IPS-18a (cell line): ENCODE measurements around the gene LDAH.

ENCODE experiments used
- H3K27ac ChIP-seq: one replicate; pipeline ENCODE4 v1.5.1; 2013; ENCODE audit warnings: low read length
- H3K27me3 ChIP-seq: one replicate; pipeline ENCODE4 v1.6.1; 2013; ENCODE audit warnings: mild to moderate bottlenecking, low read length; ENCODE audit not compliant: control insufficient read depth, insufficient read depth
- H3K36me3 ChIP-seq: one replicate; pipeline ENCODE4 v1.6.1; 2013; ENCODE audit warnings: low read depth, low read length; ENCODE audit not compliant: control insufficient read depth
- H3K4me1 ChIP-seq: one replicate; pipeline ENCODE4 v1.6.1; 2013; ENCODE audit warnings: low read depth, low read length; ENCODE audit not compliant: control insufficient read depth
- H3K4me3 ChIP-seq: one replicate; pipeline ENCODE4 v1.5.1; 2013; ENCODE audit warnings: low read length
- H3K9ac ChIP-seq: one replicate; pipeline ENCODE4 v1.6.1; 2013; ENCODE audit warnings: mild to moderate bottlenecking, low read length, moderate library complexity
- H3K9me3 ChIP-seq: one replicate; pipeline ENCODE4 v1.6.1; 2013; ENCODE audit warnings: low read depth, low read length; ENCODE audit not compliant: control insufficient read depth

Gene LDAH

GRCh38 chr2:20676353-20677215 lies 146.3 kb downstream of the LDAH start:
- Histone ChIP-seq H3K36me3 (no peaks in the 10 kb centered on the region), H3K27me3 (peaks cover 41% of the 10 kb centered on the region), H3K27ac (no peak overlapping the region), H3K9ac (no peak overlapping the region), H3K9me3 (no peaks in the 10 kb centered on the region), H3K4me1 (peaks cover 24% of the 10 kb centered on the region), H3K4me3 (no peak overlapping the region)

- Histone ChIP-seq H3K4me1 (peaks cover 28% of the 10 kb centered on the region), H3K9ac (no peak overlapping the region), H3K4me3 (no peak overlapping the region), H3K36me3 (no peaks in the 10 kb centered on the region), H3K9me3 (no peaks in the 10 kb centered on the region), H3K27me3 (peaks cover 49% of the 10 kb centered on the region), H3K27ac (no peak overlapping the region)
Observed at GRCh38 chr2:20675701-20676352, 147.1 kb downstream of the LDAH start.

GRCh38 chr2:20674974-20675679 lies 147.8 kb downstream of the LDAH start:
- H3K27me3 ChIP-seq, result peaks cover 56% of the 10 kb centered on the region
- H3K9ac ChIP-seq, result no peak overlapping the region
- H3K4me1 ChIP-seq, result peaks cover 28% of the 10 kb centered on the region
- no peak overlapping the region for H3K27ac ChIP-seq
- H3K9me3 ChIP-seq, result no peaks in the 10 kb centered on the region
- H3K36me3 ChIP-seq, result no peaks in the 10 kb centered on the region
- H3K4me3 ChIP-seq, result no peak overlapping the region

- H3K36me3 ChIP-seq, result no peaks in the 10 kb centered on the region
- peaks cover 63% of the 10 kb centered on the region for H3K27me3 ChIP-seq
- H3K27ac ChIP-seq, result no peak overlapping the region
- H3K4me3 ChIP-seq, result no peak overlapping the region
- no peak overlapping the region for H3K9ac ChIP-seq
- H3K9me3 ChIP-seq, result no peaks in the 10 kb centered on the region
- H3K4me1 ChIP-seq, result peaks cover 28% of the 10 kb centered on the region
Observed at GRCh38 chr2:20674309-20674965, 148.5 kb downstream of the LDAH start.

GRCh38 chr2:20673686-20674308 lies 149.1 kb downstream of the LDAH start:
- Histone ChIP-seq H3K4me1 (peaks cover 28% of the 10 kb centered on the region), H3K27ac (no peak overlapping the region), H3K27me3 (peaks cover 69% of the 10 kb centered on the region), H3K9me3 (no peaks in the 10 kb centered on the region), H3K36me3 (no peaks in the 10 kb centered on the region), H3K4me3 (no peak overlapping the region), H3K9ac (no peak overlapping the region)

GRCh38 chr2:20672201-20672951 lies 150.5 kb downstream of the LDAH start:
- Histone ChIP-seq H3K27ac (no peak overlapping the region), H3K27me3 (peaks cover 83% of the 10 kb centered on the region), H3K9me3 (no peaks in the 10 kb centered on the region), H3K4me1 (peaks cover 28% of the 10 kb centered on the region), H3K4me3 (no peak overlapping the region), H3K36me3 (no peaks in the 10 kb centered on the region), H3K9ac (no peak overlapping the region)

GRCh38 chr2:20671736-20672080 lies 151.2 kb downstream of the LDAH start:
- Histone ChIP-seq H3K27me3 (peaks cover 86% of the 10 kb centered on the region), H3K27ac (no peak overlapping the region), H3K4me1 (peaks cover 28% of the 10 kb centered on the region), H3K9me3 (no peaks in the 10 kb centered on the region), H3K4me3 (no peak overlapping the region), H3K9ac (no peak overlapping the region), H3K36me3 (no peaks in the 10 kb centered on the region)

GRCh38 chr2:20671036-20671735 lies 151.7 kb downstream of the LDAH start:
- Histone ChIP-seq H3K27me3 (peaks cover 91% of the 10 kb centered on the region), H3K36me3 (no peaks in the 10 kb centered on the region), H3K9ac (no peak overlapping the region), H3K4me1 (peaks cover 28% of the 10 kb centered on the region), H3K27ac (no peak overlapping the region), H3K4me3 (no peak overlapping the region), H3K9me3 (no peaks in the 10 kb centered on the region)

- Histone ChIP-seq H3K4me3 (no peak overlapping the region), H3K27ac (no peak overlapping the region), H3K9ac (no peak overlapping the region), H3K4me1 (peaks cover 25% of the 10 kb centered on the region), H3K27me3 (peaks cover 96% of the 10 kb centered on the region), H3K9me3 (no peaks in the 10 kb centered on the region), H3K36me3 (no peaks in the 10 kb centered on the region)
Observed at GRCh38 chr2:20670315-20671035, 152.4 kb downstream of the LDAH start.
